Peyer's patch (tissue), 4 donors: Measurements from ENCODE around the gene CAPG. TPM values are rescaled to one million over a fixed set of nuclear protein-coding genes. Genes with fewer than 3 reads are reported as not detected.

Experiments used
- DNase-seq, 3 donors: peaks; one replicate each; pipeline ENCODE4 v3.0.0-alpha.2; 2017 to 2019
- H3K27ac ChIP-seq, 4 donors: fragments of 200-600 bp; sonication (generic); one replicate each; pipeline ENCODE4 v1.5.1; 2016 to 2019
- H3K27me3 ChIP-seq, 2 donors: fragments of 200-600 bp; sonication (generic); one replicate each; pipeline ENCODE4 v1.5.1; 2019
- H3K36me3 ChIP-seq, 3 donors: fragments of 200-600 bp; sonication (generic); one replicate each; pipeline ENCODE4 v1.5.1; 2016 to 2019
- H3K4me1 ChIP-seq, 4 donors: fragments of 200-600 bp; sonication (generic); one replicate each; pipeline ENCODE4 v1.5.1; 2016 to 2019
- H3K4me3 ChIP-seq, 4 donors: fragments of 200-600 bp; sonication (generic); 1 replicate in 3 of 4; 2 replicates in 1 of 4; pipeline ENCODE4 v1.5.1; 2016 to 2019; ENCODE audit warnings: mild to moderate bottlenecking in 1 of 4
- H3K9me3 ChIP-seq, 4 donors: fragments of 200-600 bp; sonication (generic); one replicate each; pipeline ENCODE4 v1.5.1; 2016 to 2019; ENCODE audit warnings: mild to moderate bottlenecking in 1 of 4
- CTCF ChIP-seq, 6 experiments: fragments of 450-650 bp in 4 of 6; fragments of 200-600 bp in 2 of 6; sonication (generic) in 1 of 6; IDR thresholded peaks; one replicate each; pipeline ENCODE4 v1.5.1; 2017 to 2019; ENCODE audit warnings: antibody characterized with exemption in 6 of 6, mild to moderate bottlenecking in 3 of 6, moderate library complexity in 1 of 6
- POLR2A ChIP-seq, 2 donors: fragments of 450-650 bp; IDR thresholded peaks; one replicate each; pipeline ENCODE4 v1.5.1; 2017; ENCODE audit warnings: antibody characterized with exemption in 2 of 2, mild to moderate bottlenecking in 2 of 2, moderate library complexity in 2 of 2
- small RNA-seq, 2 donors: library from RNA; depleted of rRNA; stranded (forward); fragments of <200 nt; gene quantifications; one replicate each; pipeline ENCODE3, GENCODE V24; 2016
- total RNA-seq, 4 donors: library from RNA; depleted of rRNA; stranded (reverse); fragments of >200 nt; gene quantifications; one replicate each; pipeline ENCODE4 v1.1.0, GENCODE V29; 2016

CAPG gene
- total RNA-seq, 4 donors from 2014 or later: 22.4 to 61.9 (median 33.2) TPM

- peak; percentile 96 to 99 (median 98) for DNase-seq
- H3K36me3 ChIP-seq: peaks cover 0 to 25% (median 0%) of the 10 kb centered on the region in 3 donors
- no peaks in the 10 kb centered on the region for H3K27me3 ChIP-seq
- no peaks in the 10 kb centered on the region for H3K9me3 ChIP-seq
- peak within 1 kb of the TSS; percentile 57 to 89 (median 64) for H3K4me3 ChIP-seq
- H3K27ac ChIP-seq: peak within 1 kb of the TSS; percentile 87 to 95 (median 92)
- H3K4me1 ChIP-seq: peaks cover 0 to 19% (median 4%) of the 10 kb centered on the region in 4 donors
- peak; percentile 99 for TF ChIP-seq POLR2A (IDR thresholded peaks at IDR 0.05)
- peak in 1 of 6 experiments; percentile 33 for TF ChIP-seq CTCF (IDR thresholded peaks at IDR 0.05)
These were observed 55.7 kb downstream of the CAPG start, which contains the start of the genes ELMOD3 and RETSAT for GRCh38 chr2:85354286-85355072. ELMOD3 (plus strand) TSS chr2:85354769; CDS start chr2:85357199, 2,430 bp downstream. RETSAT (minus strand) TSS chr2:85354528; CDS start chr2:85354507, 21 bp downstream.

GRCh38 chr2:85353876-85354285 is 56.3 kb downstream of the CAPG start:
- Histone ChIP-seq H3K4me3 (peak overlapping the region; percentile 57 to 89 (median 64)), H3K27ac (peak overlapping the region; percentile 87 to 95 (median 92)), H3K4me1 (peaks cover 0 to 19% (median 4%) of the 10 kb centered on the region in 4 donors), H3K9me3 (no peaks in the 10 kb centered on the region), H3K27me3 (no peaks in the 10 kb centered on the region), H3K36me3 (peaks cover 0 to 31% (median 0%) of the 10 kb centered on the region in 3 donors)
- TF ChIP-seq CTCF (IDR thresholded peaks at IDR 0.05) (no peak), POLR2A (IDR thresholded peaks at IDR 0.05) (no peak)
- DNase-seq: peak; percentile 19 to 89 (median 85)

DNA sequence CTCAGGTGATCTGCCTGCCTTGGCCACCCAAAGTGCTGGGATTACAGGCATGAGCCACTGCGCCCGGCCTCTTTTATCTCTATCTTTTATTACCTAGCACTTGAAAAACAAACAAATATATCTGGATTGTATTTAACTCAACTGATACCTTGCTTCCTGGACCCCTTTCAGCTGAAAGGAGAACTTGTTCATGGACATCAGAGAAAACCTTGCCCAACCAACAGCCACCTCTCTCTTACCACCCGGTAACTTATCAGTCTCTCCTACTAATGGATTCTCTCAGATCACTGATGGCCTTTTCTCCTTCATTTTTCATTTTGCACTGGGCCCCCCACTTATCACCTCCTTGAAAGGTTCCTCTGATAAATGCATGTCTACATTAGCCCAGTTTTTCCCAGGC is 62.6 kb downstream of the CAPG start:
- no peak for TF ChIP-seq POLR2A (IDR thresholded peaks at IDR 0.05)
- TF ChIP-seq CTCF (IDR thresholded peaks at IDR 0.05): no peak
- DNase-seq: no peak
- Histone ChIP-seq H3K4me3 (no peak overlapping the region), H3K27me3 (no peaks in the 10 kb centered on the region), H3K9me3 (no peaks in the 10 kb centered on the region), H3K4me1 (peaks cover 0 to 16% (median 0%) of the 10 kb centered on the region in 4 donors), H3K27ac (no peak overlapping the region), H3K36me3 (peaks cover 0 to 88% (median 0%) of the 10 kb centered on the region in 3 donors)

Small RNA genes lying within 50 kb of the gene (small RNA-seq; reads per million reads assigned to genes)
- gene AC062037.1 (0 reads per million in 2 donors), gene AC062037.2 (0 reads per million in 2 donors), gene RF00019 (0 reads per million in 2 donors), gene RN7SL113P (0 reads per million in 2 donors), gene RN7SL251P (0 reads per million in 2 donors)

Other genes with a start within 250 kb of the CAPG start
- 100 to 1,000 TPM; 220 to 296 (median 250) TPM for gene TGOLN2, start 82.4 kb downstream of the CAPG start, total RNA-seq
- 100 to 1,000 TPM in 3 of 4 donors, 10 to 100 TPM in 1; 47.0 to 719 (median 473) TPM for gene RETSAT, start 55.8 kb downstream of the CAPG start, total RNA-seq
- 10 to 100 TPM; 28.1 to 49.4 (median 45.8) TPM for gene ELMOD3, start 55.6 kb downstream of the CAPG start, total RNA-seq
- 10 to 100 TPM; 12.4 to 38.0 (median 15.2) TPM for gene SH2D6, start 8.3 kb upstream of the CAPG start, total RNA-seq
- 100 to 1,000 TPM; 113 to 189 (median 140) TPM for gene MAT2A, start 128.8 kb upstream of the CAPG start, total RNA-seq
- gene GGCX, start 151.1 kb upstream of the CAPG start, total RNA-seq: 10 to 100 TPM; 21.3 to 38.0 (median 31.1) TPM
- 100 to 1,000 TPM in 2 of 4 donors, 10 to 100 TPM in 2; 75.1 to 189 (median 112) TPM for gene VAMP8, start 167.2 kb upstream of the CAPG start, total RNA-seq
- 10 to 100 TPM in 3 of 4 donors, 1 to 10 TPM in 1; 6.5 to 18.2 (median 16.0) TPM for gene VAMP5, start 174.1 kb upstream of the CAPG start, total RNA-seq
- gene RNF181, start 185.4 kb upstream of the CAPG start, total RNA-seq: 100 to 1,000 TPM in 3 of 4 donors, 10 to 100 TPM in 1; 73.4 to 182 (median 134) TPM
- gene TMEM150A, start 192.3 kb upstream of the CAPG start, total RNA-seq: 10 to 100 TPM in 2 of 4 donors, 1 to 10 TPM in 2; 7.5 to 24.0 (median 15.5) TPM
- 10 to 100 TPM; 20.5 to 34.0 (median 25.9) TPM for gene C2orf68, start 201.7 kb upstream of the CAPG start, total RNA-seq
- 100 to 1,000 TPM in 1 of 4 donors, 10 to 100 TPM in 3; 49.2 to 116 (median 64.6) TPM for gene USP39, start 205.8 kb upstream of the CAPG start, total RNA-seq